Measurements from ENCODE around the gene AQP11. TPM values are rescaled to one million over a fixed set of nuclear protein-coding genes. Genes with fewer than 3 reads are reported as not detected.

Gene AQP11
- total RNA-seq, 1 donor from 2014 or later: 1.9 TPM

- peaks cover 4% of the 10 kb centered on the region for H3K4me1 Mint-ChIP-seq
- H3K9me3 Mint-ChIP-seq: peaks cover 7% of the 10 kb centered on the region
- TF ChIP-seq CTCF (IDR thresholded peaks at IDR 0.05; ENCODE audit: unreplicated experiment): no peak
- no peak for DNase-seq (ENCODE audit: low spot score in 2 of 2, unreplicated experiment in 2 of 2)
- H3K27ac Mint-ChIP-seq: no peak overlapping the region
- no peaks in the 10 kb centered on the region for H3K27me3 Mint-ChIP-seq (ENCODE audit: low read depth)
- no peak overlapping the region for H3K4me3 Mint-ChIP-seq
- no peaks in the 10 kb centered on the region for H3K36me3 Mint-ChIP-seq
Measured at GRCh38 chr11:77557553-77557952, 32.2 kb upstream of the AQP11 start.

- Mint-ChIP-seq H3K27ac (no peak overlapping the region), H3K4me1 (peaks cover 4% of the 10 kb centered on the region), H3K27me3 (ENCODE audit: low read depth) (no peaks in the 10 kb centered on the region), H3K36me3 (no peaks in the 10 kb centered on the region), H3K4me3 (no peak overlapping the region), H3K9me3 (peaks cover 12% of the 10 kb centered on the region)
- no peak for DNase-seq (ENCODE audit: low spot score in 2 of 2, unreplicated experiment in 2 of 2)
- no peak for TF ChIP-seq CTCF (IDR thresholded peaks at IDR 0.05; ENCODE audit: unreplicated experiment)
Measured at GRCh38 chr11:77558380-77558779, 31.4 kb upstream of the AQP11 start.

- Mint-ChIP-seq H3K4me1 (peaks cover 4% of the 10 kb centered on the region), H3K36me3 (no peaks in the 10 kb centered on the region), H3K9me3 (peaks cover 21% of the 10 kb centered on the region), H3K27ac (no peak overlapping the region), H3K27me3 (ENCODE audit: low read depth) (no peaks in the 10 kb centered on the region), H3K4me3 (no peak overlapping the region)
- no peak for TF ChIP-seq CTCF (IDR thresholded peaks at IDR 0.05; ENCODE audit: unreplicated experiment)
- DNase-seq (ENCODE audit: low spot score in 2 of 2, unreplicated experiment in 2 of 2): no peak
Measured at GRCh38 chr11:77559686-77560401, 29.9 kb upstream of the AQP11 start.

GRCh38 chr11:77560605-77561004 is 29.1 kb upstream of the AQP11 start:
- peaks cover 21% of the 10 kb centered on the region for H3K9me3 Mint-ChIP-seq
- DNase-seq (ENCODE audit: low spot score in 2 of 2, unreplicated experiment in 2 of 2): no peak
- peaks cover 4% of the 10 kb centered on the region for H3K4me1 Mint-ChIP-seq
- H3K4me3 Mint-ChIP-seq: no peak overlapping the region
- no peak for TF ChIP-seq CTCF (IDR thresholded peaks at IDR 0.05; ENCODE audit: unreplicated experiment)
- no peak overlapping the region for H3K27ac Mint-ChIP-seq
- no peaks in the 10 kb centered on the region for H3K36me3 Mint-ChIP-seq
- H3K27me3 Mint-ChIP-seq (ENCODE audit: low read depth): no peaks in the 10 kb centered on the region

- Mint-ChIP-seq H3K4me1 (peaks cover 4% of the 10 kb centered on the region), H3K36me3 (no peaks in the 10 kb centered on the region), H3K4me3 (no peak overlapping the region), H3K27me3 (ENCODE audit: low read depth) (no peaks in the 10 kb centered on the region), H3K9me3 (peaks cover 21% of the 10 kb centered on the region), H3K27ac (no peak overlapping the region)
- DNase-seq (ENCODE audit: low spot score in 2 of 2, unreplicated experiment in 2 of 2): no peak
- no peak for TF ChIP-seq CTCF (IDR thresholded peaks at IDR 0.05; ENCODE audit: unreplicated experiment)
Measured at GRCh38 chr11:77561257-77561656, 28.5 kb upstream of the AQP11 start.

Data from mesothelial cell of epicardium (in vitro differentiated cells).